Mammary epithelial cell (primary cell): ENCODE measurements around the gene LVRN.

Experiments used
- CTCF ChIP-seq, 2 donors: IDR thresholded peaks in 1 of 2; conservative IDR thresholded peaks in 1 of 2; 2 replicates each; pipeline ENCODE4 v1.5.1; 2011 to 2012; ENCODE audit warnings: inconsistent platforms in 2 of 2, low read length in 2 of 2, mild to moderate bottlenecking in 2 of 2, control low read depth in 1 of 2, low read depth in 1 of 2; ENCODE audit not compliant: insufficient read depth in 1 of 2; ENCODE audit errors: extremely low read depth in 1 of 2
- EZH2 ChIP-seq: IDR thresholded peaks from 2 replicates; pipeline ENCODE4 v1.6.1; 2012; ENCODE audit warnings: low read length, inconsistent platforms, borderline replicate concordance

GRCh38 chr5:116046261-116046660 is 84.0 kb downstream of the LVRN start:
- TF ChIP-seq CTCF (conservative IDR thresholded peaks at IDR 0.05 in 1 of 2, IDR thresholded peaks at IDR 0.05 in 1 of 2; ENCODE audit: extremely low read depth in 1 of 2, insufficient read depth in 1 of 2, low read depth in 1 of 2, low read length in 2 of 2) (no peak), EZH2 (no peak)
